LHCN-M2 (cell line): ENCODE measurements around the gene KCNIP1. TPM values are rescaled to one million over a fixed set of nuclear protein-coding genes. Genes with fewer than 3 reads are reported as not detected.

Experiments used
- DNase-seq: peaks from one replicate; pipeline ENCODE4 v3.0.0-alpha.2; 2012; ENCODE audit warnings: low read depth
- total RNA-seq: library from RNA; depleted of rRNA; stranded (reverse); fragments of >200 nt; gene quantifications from 2 replicates; pipeline ENCODE4 v1.2.3, GENCODE V29; 2014

The KCNIP1 gene
- total RNA-seq, 1 experiment from 2014 or later: not detected

- DNase-seq: no peak
Measured at GRCh38 chr5:170562166-170562874, 58.5 kb downstream of the KCNIP1 start.

GRCh38 chr5:170562875-170563228 lies 59.0 kb downstream of the KCNIP1 start:
- DNase-seq: no peak

- DNase-seq: no peak
Measured at GRCh38 chr5:170563824-170564567, 60.2 kb downstream of the KCNIP1 start.

- no peak for DNase-seq
Measured at GRCh38 chr5:170565072-170565471, 61.3 kb downstream of the KCNIP1 start.

GRCh38 chr5:170569101-170569500 lies 65.3 kb downstream of the KCNIP1 start:
- DNase-seq: no peak

GRCh38 chr5:170570476-170570875 lies 66.7 kb downstream of the KCNIP1 start:
- no peak for DNase-seq

GRCh38 chr5:170571281-170571731 lies 67.5 kb downstream of the KCNIP1 start:
- DNase-seq: peak; percentile 4

- DNase-seq: no peak
Measured at GRCh38 chr5:170571875-170572852, 68.3 kb downstream of the KCNIP1 start.

- no peak for DNase-seq
Measured at GRCh38 chr5:170573114-170573513, 69.3 kb downstream of the KCNIP1 start.

GRCh38 chr5:170573660-170574059 lies 69.8 kb downstream of the KCNIP1 start:
- no peak for DNase-seq

GRCh38 chr5:170576602-170577535 lies 73.0 kb downstream of the KCNIP1 start:
- no peak for DNase-seq

GRCh38 chr5:170579601-170580000 lies 75.8 kb downstream of the KCNIP1 start:
- no peak for DNase-seq

GRCh38 chr5:170581211-170581610 lies 77.4 kb downstream of the KCNIP1 start:
- no peak for DNase-seq

GRCh38 chr5:170582644-170583330 lies 79.0 kb downstream of the KCNIP1 start:
- DNase-seq: no peak

- DNase-seq: no peak
Measured at GRCh38 chr5:170584003-170584402, 80.2 kb downstream of the KCNIP1 start.

- DNase-seq: no peak
Measured at GRCh38 chr5:170584450-170585058, 80.7 kb downstream of the KCNIP1 start.

GRCh38 chr5:170585273-170585948 lies 81.6 kb downstream of the KCNIP1 start:
- DNase-seq: no peak

GRCh38 chr5:170587808-170588207 lies 84.0 kb downstream of the KCNIP1 start:
- no peak for DNase-seq

- DNase-seq: no peak
Measured at GRCh38 chr5:170589643-170590042, 85.8 kb downstream of the KCNIP1 start.
